BLaER1 (cell line): Measurements from ENCODE around the gene SEC24C.

Experiments used
- H3K27ac ChIP-seq: shearing (Covaris generic); formaldehyde crosslinking; 2 replicates; pipeline ENCODE4 v1.8.1; 2022
- H3K27me3 ChIP-seq: shearing (Covaris generic); formaldehyde crosslinking; 2 replicates; pipeline ENCODE4 v1.8.1; 2022
- H3K36me3 ChIP-seq: shearing (Covaris generic); formaldehyde crosslinking; 2 replicates; pipeline ENCODE4 v1.8.1; 2022
- H3K4me1 ChIP-seq: shearing (Covaris generic); formaldehyde crosslinking; 2 replicates; pipeline ENCODE4 v1.8.1; 2022
- H3K4me2 ChIP-seq: shearing (Covaris generic); formaldehyde crosslinking; 2 replicates; pipeline ENCODE4 v1.8.1; 2022
- H3K4me3 ChIP-seq: shearing (Covaris generic); formaldehyde crosslinking; 2 replicates; pipeline ENCODE4 v1.8.1; 2022
- H3K9ac ChIP-seq: shearing (Covaris generic); formaldehyde crosslinking; 2 replicates; pipeline ENCODE4 v1.8.1; 2022
- H3K9me3 ChIP-seq: shearing (Covaris generic); formaldehyde crosslinking; 2 replicates; pipeline ENCODE4 v1.8.1; 2022
- H4K20me1 ChIP-seq: shearing (Covaris generic); formaldehyde crosslinking; 2 replicates; pipeline ENCODE4 v1.8.1; 2022
- Cebpa-rat ChIP-seq: shearing (Covaris generic); IDR thresholded peaks from 2 replicates; pipeline ENCODE4 v1.8.1; 2022

SEC24C gene

DNA sequence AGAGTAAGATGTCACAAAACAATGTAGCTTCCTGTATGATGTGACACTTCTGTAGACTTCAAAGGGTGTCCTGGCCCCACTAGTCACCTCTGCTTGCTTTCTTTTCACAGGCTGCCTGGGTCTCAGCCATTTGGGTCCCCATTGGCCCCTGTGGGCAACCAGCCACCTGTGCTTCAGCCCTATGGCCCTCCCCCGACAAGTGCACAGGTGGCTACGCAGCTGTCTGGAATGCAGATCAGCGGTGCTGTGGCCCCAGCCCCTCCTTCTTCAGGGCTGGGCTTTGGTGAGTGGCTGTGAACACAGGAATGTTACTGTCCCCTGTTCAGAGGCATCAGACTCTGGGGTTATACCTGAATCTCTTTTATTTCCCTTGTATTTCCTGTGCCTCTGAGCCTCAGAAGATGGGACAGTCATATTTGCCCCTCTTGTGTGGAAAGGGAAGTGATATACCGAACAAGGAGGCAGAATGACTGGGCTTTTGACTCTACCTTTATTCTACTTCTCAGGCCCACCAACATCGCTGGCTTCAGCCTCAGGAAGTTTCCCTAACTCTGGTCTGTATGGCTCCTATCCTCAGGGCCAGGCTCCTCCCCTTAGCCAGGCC is 15.4 kb downstream of the SEC24C start:
- Histone ChIP-seq H3K9ac (no peak overlapping the region), H3K4me1 (no peaks in the 10 kb centered on the region), H3K36me3 (peaks cover 97% of the 10 kb centered on the region), H3K4me2 (no peak overlapping the region), H3K4me3 (no peak overlapping the region), H3K27me3 (no peaks in the 10 kb centered on the region), H3K9me3 (no peaks in the 10 kb centered on the region), H3K27ac (no peak overlapping the region), H4K20me1 (peaks cover 78% of the 10 kb centered on the region)
- no peak for TF ChIP-seq Cebpa-rat

DNA sequence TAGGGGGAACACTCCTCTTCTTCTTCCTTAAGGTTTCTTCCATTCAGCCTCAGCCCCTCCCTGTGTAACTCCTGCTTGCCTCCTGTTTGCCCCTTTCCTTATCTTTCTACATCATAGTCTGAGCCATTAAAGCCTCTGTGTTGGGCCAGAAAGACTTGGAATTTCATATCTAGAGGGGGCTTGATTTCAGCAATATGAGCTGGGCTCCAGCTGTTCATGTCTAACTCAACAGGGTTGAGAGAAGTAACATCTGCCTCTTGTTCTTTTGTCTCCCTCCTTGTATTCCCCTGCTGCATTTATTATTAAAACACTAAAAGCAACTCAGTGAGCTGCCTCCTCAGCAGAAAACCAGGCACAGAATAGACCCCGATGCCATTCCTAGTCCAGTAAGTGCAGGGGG is 17.6 kb downstream of the SEC24C start:
- Histone ChIP-seq H3K36me3 (peaks cover 97% of the 10 kb centered on the region), H3K4me2 (no peak overlapping the region), H3K4me3 (no peak overlapping the region), H3K27me3 (no peaks in the 10 kb centered on the region), H3K9ac (no peak overlapping the region), H3K4me1 (no peaks in the 10 kb centered on the region), H4K20me1 (peaks cover 63% of the 10 kb centered on the region), H3K27ac (no peak overlapping the region), H3K9me3 (no peaks in the 10 kb centered on the region)
- no peak for TF ChIP-seq Cebpa-rat

DNA sequence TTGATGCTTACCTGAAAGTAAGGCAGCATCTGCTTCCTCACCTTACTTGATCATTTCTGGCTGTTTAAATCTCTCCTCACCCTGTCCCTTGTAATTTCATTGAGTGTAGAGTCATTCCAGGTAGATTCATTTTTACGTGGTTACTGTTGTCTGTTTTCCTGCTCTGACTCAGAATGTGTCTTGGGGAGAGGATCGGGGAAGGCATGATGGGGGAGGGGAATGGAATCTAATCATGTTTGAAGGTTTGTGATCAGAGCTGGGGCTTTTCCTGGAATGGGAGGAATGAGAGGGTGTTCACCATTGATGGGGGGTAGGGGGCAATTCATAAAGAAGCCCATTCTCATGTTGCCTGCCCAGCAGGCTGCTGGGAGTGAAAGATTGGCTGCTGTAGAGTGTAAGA is 18.7 kb downstream of the SEC24C start:
- no peak overlapping the region for H3K27ac ChIP-seq
- H3K9me3 ChIP-seq: no peaks in the 10 kb centered on the region
- no peak overlapping the region for H3K9ac ChIP-seq
- peaks cover 98% of the 10 kb centered on the region for H3K36me3 ChIP-seq
- H3K27me3 ChIP-seq: no peaks in the 10 kb centered on the region
- no peak for TF ChIP-seq Cebpa-rat
- no peak overlapping the region for H3K4me3 ChIP-seq
- peaks cover 55% of the 10 kb centered on the region for H4K20me1 ChIP-seq
- H3K4me1 ChIP-seq: peaks cover 3% of the 10 kb centered on the region
- no peak overlapping the region for H3K4me2 ChIP-seq

DNA sequence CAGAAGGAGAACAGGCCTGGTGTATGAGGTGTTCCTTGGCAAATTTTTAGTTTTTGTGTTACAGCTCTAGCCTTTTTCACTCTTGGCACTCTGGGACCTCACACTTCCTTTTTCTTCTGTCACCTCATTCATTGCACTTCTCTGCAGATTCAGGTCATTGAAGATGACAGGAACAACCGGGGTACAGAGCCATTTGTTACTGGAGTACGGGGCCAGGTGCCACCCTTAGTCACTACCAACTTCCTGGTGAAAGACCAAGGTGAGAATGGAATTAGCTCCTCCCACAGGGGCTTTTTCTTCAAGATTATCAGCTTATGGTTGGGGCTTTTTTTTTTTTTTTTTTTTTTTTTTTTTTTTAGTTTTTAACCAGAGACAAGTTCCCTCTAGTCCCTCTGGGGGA is 19.2 kb downstream of the SEC24C start:
- no peak for TF ChIP-seq Cebpa-rat
- Histone ChIP-seq H4K20me1 (peaks cover 51% of the 10 kb centered on the region), H3K36me3 (peaks cover 100% of the 10 kb centered on the region), H3K9me3 (no peaks in the 10 kb centered on the region), H3K27ac (no peak overlapping the region), H3K4me3 (no peak overlapping the region), H3K27me3 (no peaks in the 10 kb centered on the region), H3K4me1 (peaks cover 7% of the 10 kb centered on the region), H3K9ac (no peak overlapping the region), H3K4me2 (no peak overlapping the region)

DNA sequence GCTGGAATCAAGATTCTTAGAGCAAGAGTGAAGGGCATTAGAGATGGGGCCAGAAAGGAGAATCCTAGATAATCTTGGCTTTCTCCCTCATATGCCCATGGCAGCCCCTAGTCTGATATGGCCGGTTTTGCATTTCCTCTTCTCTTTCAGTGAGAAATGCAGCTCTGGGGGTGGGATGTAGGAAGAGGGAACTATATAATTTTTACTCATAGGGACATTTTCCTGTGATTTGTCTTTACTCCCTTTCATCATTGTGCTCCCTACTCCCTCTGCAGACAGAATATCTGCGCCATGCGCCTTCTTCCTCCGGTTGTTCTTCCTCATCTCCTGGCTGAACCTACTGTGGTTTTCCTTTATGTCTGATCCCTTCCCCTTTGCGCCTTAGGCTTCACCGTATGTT is 20.9 kb downstream of the SEC24C start:
- Histone ChIP-seq H3K36me3 (peaks cover 100% of the 10 kb centered on the region), H4K20me1 (peaks cover 39% of the 10 kb centered on the region), H3K4me3 (no peak overlapping the region), H3K9ac (no peak overlapping the region), H3K4me1 (peaks cover 22% of the 10 kb centered on the region), H3K9me3 (no peaks in the 10 kb centered on the region), H3K4me2 (no peak overlapping the region), H3K27ac (no peak overlapping the region), H3K27me3 (no peaks in the 10 kb centered on the region)
- TF ChIP-seq Cebpa-rat: no peak

DNA sequence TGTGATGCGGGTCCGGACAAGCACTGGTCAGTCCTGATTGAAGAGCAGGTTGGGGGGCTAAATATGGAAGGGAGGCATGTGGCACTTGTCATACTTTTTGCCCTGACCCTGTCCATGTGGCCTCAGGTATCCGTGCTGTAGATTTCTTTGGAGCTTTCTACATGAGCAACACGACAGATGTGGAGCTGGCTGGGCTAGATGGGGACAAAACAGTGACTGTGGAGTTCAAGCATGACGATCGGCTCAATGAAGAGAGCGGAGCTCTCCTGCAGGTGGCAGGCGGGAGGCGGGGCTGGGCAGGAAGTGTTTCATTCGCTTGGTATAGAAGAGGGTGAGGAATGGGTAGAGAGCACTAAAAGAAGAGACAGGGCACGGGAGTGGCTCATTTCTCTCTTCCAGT is 24.7 kb downstream of the SEC24C start:
- Histone ChIP-seq H3K27me3 (no peaks in the 10 kb centered on the region), H3K9ac (no peak overlapping the region), H3K27ac (no peak overlapping the region), H3K4me2 (peak overlapping the region; percentile 72), H4K20me1 (peaks cover 13% of the 10 kb centered on the region), H3K4me1 (peaks cover 43% of the 10 kb centered on the region), H3K9me3 (no peaks in the 10 kb centered on the region), H3K36me3 (peaks cover 75% of the 10 kb centered on the region), H3K4me3 (no peak overlapping the region)
- TF ChIP-seq Cebpa-rat: no peak

DNA sequence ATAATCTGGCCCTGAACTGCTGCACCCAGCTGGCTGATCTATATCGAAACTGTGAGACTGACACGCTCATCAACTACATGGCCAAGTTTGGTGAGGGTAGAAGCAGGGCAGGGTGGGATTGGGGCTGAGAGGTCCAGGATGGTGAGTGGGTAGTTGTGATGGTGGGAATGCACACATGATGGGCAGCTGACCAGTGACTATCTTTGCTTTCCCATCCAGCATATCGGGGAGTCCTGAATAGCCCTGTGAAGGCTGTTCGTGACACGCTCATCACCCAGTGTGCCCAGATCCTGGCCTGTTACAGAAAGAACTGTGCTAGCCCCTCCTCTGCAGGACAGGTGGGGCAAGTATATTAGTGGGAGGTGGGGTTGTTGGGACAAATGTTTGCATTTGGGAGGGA is 25.2 kb downstream of the SEC24C start:
- Histone ChIP-seq H4K20me1 (peaks cover 18% of the 10 kb centered on the region), H3K27ac (no peak overlapping the region), H3K9me3 (no peaks in the 10 kb centered on the region), H3K9ac (no peak overlapping the region), H3K36me3 (peaks cover 70% of the 10 kb centered on the region), H3K4me1 (peaks cover 48% of the 10 kb centered on the region), H3K27me3 (no peaks in the 10 kb centered on the region), H3K4me2 (peak overlapping the region; percentile 72), H3K4me3 (no peak overlapping the region)
- no peak for TF ChIP-seq Cebpa-rat

DNA sequence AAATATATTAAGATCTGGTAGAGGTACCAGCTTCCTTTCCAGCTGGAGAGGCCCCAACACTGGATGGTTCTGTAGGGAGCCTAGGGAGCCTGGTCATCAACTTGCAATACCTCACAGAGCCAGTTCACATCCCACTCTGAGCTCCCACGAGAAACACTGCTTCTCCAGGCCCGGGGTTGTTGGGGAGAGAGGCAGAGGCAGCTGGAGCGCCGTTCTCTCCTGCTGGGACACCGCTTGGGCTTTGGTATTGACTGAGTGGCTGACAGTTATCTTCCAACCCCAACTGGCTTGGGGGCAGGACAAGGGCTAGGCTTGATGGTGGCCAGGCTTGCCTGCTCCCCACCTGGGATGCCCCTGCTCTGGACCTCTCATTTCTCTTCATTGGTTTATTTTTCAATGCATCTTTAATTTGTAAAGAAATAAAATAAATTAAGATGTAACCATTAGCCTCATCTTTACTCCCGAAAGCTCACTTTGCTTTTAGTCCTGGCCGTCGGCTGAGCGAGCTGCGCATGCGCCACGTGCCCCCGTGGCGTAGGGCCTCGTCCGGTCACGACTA is 27.6 kb downstream of the SEC24C start:
- H3K4me3 ChIP-seq: peak overlapping the region; percentile 84
- peak overlapping the region; percentile 89 for H3K27ac ChIP-seq
- H3K9ac ChIP-seq: peak overlapping the region; percentile 84
- peaks cover 42% of the 10 kb centered on the region for H4K20me1 ChIP-seq
- peaks cover 61% of the 10 kb centered on the region for H3K36me3 ChIP-seq
- H3K4me1 ChIP-seq: peaks cover 73% of the 10 kb centered on the region
- no peaks in the 10 kb centered on the region for H3K9me3 ChIP-seq
- no peaks in the 10 kb centered on the region for H3K27me3 ChIP-seq
- H3K4me2 ChIP-seq: peak overlapping the region; percentile 99
- TF ChIP-seq Cebpa-rat: no peak

DNA sequence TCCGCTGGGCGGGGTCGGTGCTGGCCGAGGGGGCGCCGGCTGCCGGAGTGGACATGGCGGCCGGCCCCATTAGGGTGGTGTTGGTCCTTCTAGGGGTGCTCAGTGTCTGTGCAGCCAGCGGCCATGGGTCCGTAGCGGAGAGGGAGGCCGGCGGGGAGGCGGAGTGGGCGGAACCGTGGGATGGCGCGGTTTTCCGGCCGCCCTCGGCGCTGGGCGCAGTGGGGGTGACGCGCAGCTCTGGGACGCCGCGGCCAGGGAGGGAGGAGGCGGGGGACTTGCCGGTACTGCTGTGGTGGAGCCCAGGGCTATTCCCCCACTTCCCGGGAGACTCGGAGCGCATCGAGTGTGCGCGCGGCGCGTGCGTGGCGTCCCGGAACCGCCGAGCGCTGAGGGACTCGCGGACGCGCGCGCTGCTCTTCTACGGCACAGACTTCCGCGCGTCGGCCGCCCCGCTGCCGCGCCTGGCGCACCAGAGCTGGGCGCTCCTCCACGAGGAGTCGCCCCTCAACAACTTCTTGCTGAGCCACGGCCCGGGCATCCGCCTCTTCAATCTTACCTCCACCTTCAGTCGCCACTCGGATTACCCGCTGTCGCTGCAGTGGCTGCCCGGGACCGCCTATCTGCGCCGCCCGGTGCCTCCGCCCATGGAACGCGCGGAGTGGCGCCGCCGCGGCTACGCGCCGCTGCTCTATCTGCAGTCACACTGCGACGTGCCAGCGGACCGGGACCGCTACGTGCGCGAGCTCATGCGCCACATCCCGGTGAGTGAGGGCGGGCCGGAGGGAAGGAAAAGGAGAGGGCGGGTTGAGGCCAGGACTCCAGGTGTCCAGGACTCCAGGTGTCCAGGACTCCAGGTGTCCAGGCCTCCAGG is 28.3 kb downstream of the SEC24C start:
- Histone ChIP-seq H3K4me1 (peaks cover 80% of the 10 kb centered on the region), H3K36me3 (peaks cover 59% of the 10 kb centered on the region), H3K27ac (peak overlapping the region; percentile 89)

More for the DNA sequence above, 28.3 kb downstream of the SEC24C start:
- no peaks in the 10 kb centered on the region for H3K27me3 ChIP-seq
- H3K9me3 ChIP-seq: no peaks in the 10 kb centered on the region
- H3K4me3 ChIP-seq: peak overlapping the region; percentile 84
- TF ChIP-seq Cebpa-rat: no peak
- H3K4me2 ChIP-seq: peak overlapping the region; percentile 99
- H4K20me1 ChIP-seq: peaks cover 49% of the 10 kb centered on the region
- H3K9ac ChIP-seq: peak overlapping the region; percentile 84
